Measurements from ENCODE around the gene SMARCC1.
"Not testable (repeated sequence)": the region's sequence is repeated elsewhere in the genome, so short reads cannot be mapped to it uniquely, and the experiment has no call there.

The SMARCC1 gene

DNA sequence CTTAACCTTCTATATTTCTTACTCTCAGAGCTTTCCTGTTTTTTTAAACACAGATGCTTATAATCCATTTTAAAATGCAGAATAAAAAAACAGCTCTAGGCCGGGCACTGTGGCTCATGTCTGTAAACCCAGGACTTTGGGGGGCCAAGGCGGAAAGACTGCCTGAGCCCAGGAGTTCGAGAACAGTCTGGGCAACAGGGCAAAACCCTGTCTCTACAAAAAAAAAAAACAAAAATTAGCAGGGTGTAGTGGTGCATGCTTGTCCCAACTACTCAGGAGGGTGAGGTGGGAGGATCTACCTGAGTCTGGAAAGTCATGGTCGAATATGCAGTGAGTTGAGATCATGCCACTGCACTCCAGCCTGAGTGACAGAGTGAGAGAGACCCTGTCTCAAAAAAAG, 15.5 kb downstream of the SMARCC1 start:
- DNase-seq (ENCODE audit: low spot score), result no peak

DNA sequence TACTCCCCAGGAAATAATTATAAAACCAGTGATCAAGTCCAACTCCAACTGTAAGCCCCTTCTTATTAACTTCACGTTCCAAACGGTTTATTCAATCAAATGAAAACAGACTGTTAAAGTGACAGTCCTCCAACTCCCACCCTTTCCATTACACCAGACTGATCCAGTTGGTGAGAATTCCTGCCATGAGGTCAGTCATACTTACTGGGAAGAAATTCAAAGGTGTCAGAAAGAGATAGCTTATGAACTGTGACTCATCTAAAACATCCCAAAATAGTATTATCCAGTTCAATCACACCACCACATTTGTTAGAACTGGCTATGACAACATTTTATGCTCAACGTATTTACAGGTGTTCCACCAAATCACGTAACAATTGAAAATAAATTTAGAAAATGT, 19.5 kb downstream of the SMARCC1 start:
- DNase-seq (ENCODE audit: low spot score), result no peak

DNA sequence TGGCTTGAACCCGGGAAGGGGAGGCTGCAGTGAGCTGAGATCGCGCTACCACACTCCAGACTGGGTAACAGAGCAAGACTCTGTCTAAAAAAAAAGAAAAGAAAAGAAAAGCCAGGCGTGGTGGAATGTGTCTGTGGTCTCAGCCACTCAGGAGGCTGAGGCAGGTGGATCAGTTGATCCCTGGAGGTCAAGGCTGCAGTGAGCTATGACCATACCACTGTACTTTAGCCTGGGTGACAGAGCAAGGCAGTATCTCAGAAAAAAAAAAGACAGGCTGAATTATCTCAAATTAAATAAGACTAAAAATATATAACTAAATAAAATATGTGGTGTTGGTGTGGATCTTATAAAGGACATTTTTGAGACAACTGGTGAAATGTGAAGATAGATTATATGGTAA, 20.6 kb downstream of the SMARCC1 start:
- no peak for DNase-seq (ENCODE audit: low spot score)

DNA sequence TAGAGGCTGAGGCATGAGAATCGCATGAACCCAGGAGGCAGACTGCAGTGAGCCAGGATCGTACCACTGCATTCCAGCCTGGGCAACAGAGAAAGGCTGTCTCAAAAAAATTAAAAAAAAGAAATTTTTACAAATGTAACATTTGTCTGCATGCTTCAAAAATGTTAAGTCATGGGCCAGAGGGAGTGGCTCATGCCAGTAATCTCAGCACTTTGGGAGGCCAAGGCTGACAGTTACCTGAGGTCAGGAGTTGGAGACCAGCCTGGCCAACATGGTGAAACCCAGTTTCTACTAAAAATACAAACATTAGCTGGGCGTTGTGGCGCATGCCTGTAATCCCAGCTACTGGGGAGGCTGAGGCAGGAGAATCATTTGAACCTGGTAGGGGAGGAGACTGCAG, 21.5 kb downstream of the SMARCC1 start:
- not testable (repeated sequence) for DNase-seq (ENCODE audit: low spot score)

DNA sequence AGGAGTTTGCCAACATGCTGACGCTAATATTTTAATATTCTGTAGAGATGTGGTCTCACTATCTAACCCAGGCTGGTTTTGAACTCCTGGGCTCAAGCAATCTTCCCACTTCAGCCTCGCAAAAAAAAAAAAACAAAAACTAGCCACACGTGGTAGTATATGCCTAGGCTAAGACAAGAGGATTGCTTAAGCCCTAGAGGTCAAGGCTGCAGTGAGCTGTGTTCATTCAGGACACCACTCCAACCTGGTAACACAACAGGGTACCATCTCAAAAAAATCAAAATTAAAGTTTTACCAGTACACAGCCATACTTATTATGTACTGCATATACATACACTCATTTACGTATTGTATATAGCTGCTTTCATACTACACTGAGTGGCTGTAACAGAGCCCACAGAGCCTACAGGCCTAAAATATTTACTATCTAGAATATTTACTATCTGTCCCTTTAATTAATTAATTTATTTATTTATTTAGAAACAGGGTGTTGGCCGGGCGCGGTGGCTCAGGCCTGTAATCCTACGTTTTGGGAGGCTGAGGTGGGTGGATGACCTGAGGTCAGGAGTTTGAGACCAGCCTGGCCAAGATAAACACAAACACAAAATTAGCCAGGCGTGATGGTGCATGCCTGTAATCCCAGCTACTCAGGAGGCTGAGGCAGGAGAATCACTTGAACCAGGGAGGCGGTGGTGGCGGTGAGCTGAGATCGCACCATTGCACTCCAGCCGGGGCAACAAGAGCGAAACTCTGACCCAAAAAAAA, 23.2 kb downstream of the SMARCC1 start:
- DNase-seq (ENCODE audit: low spot score), result no peak

DNA sequence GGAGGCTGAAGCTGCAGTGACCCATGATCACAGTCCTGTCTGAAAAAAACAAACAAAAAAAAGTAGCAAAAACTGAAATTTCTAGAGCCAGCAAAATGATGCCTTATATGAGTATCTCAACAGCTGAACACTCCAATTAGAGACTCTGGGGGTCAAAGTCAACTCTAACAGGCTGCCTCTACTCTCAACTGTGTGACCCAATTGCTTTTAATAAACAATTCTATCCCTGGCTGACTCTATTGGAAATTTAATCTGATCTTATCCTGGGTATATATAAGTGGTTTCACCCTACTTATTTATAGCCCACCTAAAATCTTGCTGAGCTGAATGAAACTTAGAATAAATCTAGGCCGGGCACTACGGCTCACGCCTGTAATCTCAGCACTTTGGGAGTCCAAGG, 29.0 kb downstream of the SMARCC1 start:
- DNase-seq (ENCODE audit: low spot score), result no peak

DNA sequence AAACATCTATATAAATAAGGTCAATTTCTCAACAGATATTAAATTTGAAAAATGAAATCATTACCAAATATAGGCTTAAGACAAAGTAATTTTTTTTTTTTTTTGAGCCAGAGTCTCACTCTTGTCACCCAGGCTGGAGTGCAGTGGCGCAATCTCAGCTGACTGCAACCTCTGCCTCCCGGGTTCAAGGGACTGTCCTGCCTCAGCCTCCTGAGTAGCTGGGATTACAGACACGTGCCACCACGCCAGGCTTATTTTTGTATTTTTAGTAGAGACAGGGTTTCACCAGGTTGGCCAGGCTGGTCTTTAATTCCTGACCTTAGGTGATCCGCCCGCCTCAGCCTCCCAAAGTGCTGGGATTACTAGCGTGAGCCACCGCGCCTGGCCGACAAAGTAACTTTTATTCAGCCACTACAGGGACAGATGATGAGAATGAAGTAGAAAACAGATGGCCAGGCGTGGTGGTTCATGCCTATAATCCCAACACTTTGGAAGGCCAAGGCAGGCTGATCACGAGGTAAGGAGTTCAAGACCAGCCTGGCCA, 30.8 kb downstream of the SMARCC1 start:
- not testable (repeated sequence) for DNase-seq (ENCODE audit: low spot score)

DNA sequence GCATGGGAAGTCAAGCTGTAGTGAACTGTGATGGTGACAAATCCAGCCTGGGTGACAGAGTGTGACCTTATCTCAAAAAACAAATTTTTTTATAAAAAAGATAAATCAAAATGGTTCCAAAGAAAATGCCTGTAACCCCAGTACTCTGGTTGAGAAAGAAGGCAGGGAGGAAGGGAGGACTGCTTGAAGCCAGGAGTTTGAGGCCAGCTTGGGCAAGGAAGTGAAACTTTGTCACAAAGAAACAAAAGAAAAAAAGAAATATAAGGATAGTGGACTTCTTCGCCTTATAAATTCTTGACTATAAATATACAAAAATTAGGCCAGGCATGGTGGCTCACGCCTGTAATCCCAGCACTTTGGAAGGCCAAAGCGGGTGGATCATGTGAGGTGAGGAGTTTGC, 34.1 kb downstream of the SMARCC1 start:
- DNase-seq (ENCODE audit: low spot score), result no peak

DNA sequence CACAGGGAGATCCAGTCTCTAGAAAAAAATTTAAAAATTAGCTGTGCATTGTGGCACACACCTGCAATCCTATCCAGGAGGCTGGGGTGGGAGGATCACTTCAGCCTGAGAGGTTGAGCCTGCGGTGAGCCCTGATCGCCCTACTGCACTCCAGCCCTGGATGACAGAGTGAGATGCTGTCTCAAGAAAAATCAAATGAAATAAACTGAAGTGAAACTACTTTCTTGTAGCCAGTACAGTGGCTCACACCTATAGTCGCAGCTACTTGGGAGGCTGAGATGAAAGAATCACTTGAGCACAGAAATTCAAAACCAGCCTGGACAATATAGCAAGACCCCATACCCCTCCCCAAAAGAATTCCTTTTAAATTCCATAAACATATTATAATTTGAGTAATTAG, 35.4 kb downstream of the SMARCC1 start:
- no peak for DNase-seq (ENCODE audit: low spot score)

DNA sequence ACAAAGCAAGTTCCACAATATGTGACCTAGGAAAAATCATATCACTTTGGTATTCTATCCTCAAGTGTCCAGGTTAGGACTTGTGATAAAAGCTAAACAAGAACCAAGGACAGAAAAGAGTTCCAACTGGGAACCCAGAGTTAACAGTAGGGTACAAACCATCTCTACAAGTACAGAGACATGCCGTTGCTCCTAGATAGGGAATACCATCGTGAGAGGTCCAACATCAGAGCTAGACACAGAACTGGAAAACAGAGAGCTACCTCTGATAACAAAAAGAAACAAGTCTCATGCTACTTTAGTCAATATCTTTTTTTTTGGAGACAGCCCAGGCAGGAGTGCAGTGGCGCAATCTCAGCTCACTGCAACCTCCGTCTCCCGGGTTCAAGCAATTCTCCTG, 37.8 kb downstream of the SMARCC1 start:
- no peak for DNase-seq (ENCODE audit: low spot score)

DNA sequence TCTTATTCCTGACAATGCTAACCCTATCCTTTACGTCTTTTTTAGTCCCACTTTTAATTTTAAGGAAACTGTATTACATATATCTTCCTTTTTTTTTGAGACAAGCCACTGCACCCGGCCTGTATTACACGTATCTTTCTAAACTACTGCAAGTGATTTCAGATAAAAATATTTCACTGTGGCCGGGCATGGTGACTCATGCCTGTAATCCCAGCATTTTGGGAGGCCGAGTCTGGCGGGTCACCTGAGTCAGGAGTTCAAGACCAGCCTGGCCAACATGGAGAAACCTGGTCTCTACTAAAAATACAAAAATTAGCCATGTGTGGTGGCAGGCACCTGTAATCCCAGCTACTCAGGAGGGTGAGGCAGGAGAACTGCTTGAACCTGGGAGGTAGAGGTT, 38.3 kb downstream of the SMARCC1 start:
- DNase-seq (ENCODE audit: low spot score), result not testable (repeated sequence)

DNA sequence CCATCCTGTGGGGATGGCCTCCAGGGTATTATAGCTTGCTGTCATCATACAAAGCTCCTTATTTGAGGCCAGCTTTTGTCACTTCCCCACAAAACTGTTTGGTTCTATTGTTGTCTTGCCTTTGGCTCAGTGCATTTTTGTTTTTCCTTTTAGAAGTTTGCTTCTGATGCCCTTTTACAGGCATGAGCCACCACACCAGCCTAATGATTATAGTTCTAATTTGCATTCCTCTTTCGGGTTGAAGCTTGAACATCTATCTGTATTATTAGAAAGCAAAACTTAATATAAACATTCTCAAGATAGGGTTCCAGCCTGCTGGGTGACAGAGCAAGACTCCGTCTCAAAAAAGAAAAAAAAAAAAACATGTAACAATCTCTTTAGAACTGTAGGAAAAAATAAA, 39.8 kb downstream of the SMARCC1 start:
- DNase-seq (ENCODE audit: low spot score), result no peak

DNA sequence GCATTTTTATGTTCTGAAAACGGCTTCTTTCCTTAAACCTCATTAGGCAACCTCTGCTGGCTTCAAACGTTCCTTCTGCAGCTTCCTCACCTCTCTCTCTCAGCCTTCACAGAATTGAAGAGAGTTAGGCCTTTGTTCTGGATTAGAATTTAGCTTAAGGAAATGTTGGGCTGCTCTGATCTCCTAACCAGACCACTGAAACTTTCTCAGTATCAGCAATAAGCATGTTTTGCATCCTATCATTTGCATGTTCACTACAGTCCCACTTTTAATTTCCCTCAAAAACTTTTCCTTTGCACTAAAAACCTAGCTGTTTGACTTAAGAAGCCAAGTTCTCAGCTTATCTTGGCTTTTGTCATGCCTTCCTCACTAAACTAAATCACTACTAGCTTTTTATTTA, 49.5 kb downstream of the SMARCC1 start:
- no peak for DNase-seq (ENCODE audit: low spot score)

DNA sequence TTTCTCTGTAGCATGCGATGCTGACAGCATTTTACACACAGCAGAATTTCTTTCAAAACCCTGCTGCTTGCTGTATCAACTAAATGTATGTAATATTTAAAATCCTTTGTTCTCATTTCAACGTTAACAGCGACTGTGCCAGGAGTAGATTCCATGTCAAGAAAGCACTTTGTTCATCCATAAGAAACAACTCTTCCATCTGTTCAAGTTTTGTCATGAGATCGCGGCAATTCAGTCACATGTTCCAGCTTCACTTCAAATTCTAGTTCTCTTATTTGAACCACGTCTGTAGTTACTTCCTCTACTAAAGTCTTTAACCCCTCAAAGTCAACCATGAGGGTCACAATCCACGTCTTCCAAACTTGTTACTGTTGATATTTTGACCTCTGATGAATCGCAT, 50.6 kb downstream of the SMARCC1 start:
- no peak for DNase-seq (ENCODE audit: low spot score)

DNA sequence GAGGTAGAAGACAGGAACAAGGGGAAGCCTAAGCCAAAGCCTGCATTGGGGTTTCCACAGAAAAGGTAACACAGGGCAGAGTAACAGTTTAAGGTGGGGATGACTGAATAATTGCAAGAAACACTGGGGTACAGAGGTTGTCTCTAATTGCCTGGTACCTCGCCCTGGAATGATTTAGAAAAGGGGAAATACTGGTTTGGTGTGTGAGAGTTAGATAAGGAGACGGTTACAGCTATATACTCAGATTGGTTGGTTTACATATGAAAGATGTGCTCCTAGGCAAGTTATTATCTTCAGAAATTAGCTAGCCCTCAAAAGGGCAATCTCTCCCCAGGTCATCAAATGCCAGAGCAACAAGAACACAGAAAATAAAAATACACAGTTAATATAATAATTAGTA, 58.8 kb downstream of the SMARCC1 start:
- no peak for DNase-seq (ENCODE audit: low spot score)

DNA sequence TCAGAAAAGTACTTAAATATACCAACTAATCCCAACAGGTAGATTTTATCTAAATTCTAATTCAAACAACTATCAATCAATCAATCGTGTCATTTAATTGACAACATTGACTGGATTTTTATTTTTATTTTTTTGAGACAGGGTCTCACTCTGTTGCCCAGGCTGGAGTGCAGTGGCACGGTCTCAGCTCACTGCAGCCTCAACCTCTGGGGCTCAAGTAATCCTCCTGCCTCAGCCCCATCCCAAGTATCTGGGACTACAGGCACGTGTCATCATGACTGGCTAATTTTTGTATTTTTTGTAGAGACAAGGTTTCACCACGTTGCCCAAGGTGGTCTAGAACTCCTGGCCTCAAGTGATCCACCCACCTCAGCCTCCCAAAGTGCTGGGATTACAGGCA, 64.2 kb downstream of the SMARCC1 start:
- DNase-seq (ENCODE audit: low spot score), result not testable (repeated sequence)

DNA sequence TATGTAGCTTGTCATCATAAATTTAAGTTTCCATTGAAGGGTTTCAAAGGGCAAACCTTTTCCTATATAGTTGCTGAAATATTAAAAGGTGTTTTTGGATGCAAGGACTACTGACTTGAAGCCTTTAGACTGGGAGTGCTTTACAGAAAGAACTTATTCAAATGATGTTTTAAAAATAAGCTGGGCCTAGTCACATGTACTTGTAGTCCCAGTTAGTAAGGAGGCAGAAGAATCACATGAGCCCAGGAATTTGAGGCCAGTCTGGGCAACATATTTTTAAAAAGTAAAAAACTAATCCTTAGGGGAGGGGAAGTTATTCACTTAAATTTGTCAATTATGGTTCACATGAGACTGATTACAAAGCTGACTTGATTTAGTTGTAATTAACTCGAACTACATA, 65.0 kb downstream of the SMARCC1 start:
- DNase-seq (ENCODE audit: low spot score), result no peak

DNA sequence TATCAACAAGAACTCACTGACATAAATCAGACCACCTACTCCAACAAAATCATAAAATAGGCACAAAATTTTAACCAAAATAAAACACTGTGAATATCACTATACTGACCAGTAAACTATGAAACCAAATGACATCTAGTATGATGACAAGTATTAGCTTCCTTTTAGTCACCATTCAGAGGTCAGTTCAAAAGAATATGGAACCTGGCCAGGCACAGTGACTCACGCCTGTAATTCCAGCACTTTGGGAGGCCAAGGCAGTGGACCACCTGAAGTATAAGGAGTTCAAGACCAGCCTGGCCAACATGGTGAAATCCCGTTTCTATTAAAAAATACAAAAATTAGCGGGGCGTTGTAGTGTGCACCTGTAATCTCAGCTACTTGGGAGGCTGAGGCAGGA, 65.8 kb downstream of the SMARCC1 start:
- no peak for DNase-seq (ENCODE audit: low spot score)

DNA sequence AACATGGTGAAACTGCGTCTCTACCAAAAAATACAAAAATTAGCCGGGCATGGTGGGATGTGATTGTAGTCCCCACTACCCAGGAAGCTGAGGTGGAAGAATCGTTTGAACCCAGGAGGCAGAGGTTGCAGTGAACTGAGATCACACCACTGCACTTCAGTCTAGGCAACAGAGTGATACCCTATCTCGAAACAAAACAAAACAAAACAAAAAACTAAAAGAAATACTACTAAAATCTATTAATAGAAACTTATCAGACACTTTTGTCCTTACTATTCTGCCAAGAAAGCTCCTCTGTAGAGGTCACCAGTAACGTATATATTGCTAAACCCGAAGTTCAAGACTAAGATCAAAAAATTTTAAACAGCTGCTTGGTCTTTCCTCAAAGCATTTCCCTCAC, 67.1 kb downstream of the SMARCC1 start:
- DNase-seq (ENCODE audit: low spot score), result no peak

DNA sequence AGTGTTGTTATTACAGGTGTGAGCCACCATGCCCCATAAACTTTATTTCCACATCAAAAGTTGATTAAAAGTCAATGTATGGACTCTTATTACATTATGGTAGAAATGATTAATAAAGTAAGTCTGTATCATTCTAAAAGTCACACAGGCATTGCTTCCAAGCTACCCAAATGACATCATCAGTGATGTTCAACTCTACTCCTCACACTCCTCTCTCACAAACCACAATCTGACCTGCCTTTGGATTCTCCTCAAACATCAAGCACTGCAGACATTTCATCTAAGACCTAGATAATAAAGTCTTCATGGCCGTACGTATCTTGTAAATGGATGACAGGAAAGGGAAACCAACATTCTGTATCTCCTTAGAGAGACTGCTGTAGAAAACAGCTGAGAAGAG, 68.0 kb downstream of the SMARCC1 start:
- no peak for DNase-seq (ENCODE audit: low spot score)

DNA sequence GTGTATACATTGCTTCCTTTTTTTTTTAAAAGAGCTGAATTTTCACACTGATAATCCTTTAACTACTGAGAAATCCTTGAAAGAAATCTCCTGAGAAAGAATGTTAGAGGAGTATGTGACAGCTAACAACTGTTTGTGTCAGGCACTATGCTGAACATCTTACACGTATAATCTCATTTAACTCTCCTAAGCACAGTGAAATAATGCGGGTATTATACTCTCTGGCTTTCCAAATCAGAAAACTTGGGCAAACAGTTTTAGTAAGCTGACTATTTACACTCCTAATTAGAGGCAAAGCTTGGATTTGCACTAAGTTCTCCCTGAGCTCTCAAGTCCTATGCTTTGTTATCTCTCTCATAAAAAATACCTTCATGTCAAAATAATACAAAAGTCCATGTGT, 69.3 kb downstream of the SMARCC1 start:
- no peak for DNase-seq (ENCODE audit: low spot score)

DNA sequence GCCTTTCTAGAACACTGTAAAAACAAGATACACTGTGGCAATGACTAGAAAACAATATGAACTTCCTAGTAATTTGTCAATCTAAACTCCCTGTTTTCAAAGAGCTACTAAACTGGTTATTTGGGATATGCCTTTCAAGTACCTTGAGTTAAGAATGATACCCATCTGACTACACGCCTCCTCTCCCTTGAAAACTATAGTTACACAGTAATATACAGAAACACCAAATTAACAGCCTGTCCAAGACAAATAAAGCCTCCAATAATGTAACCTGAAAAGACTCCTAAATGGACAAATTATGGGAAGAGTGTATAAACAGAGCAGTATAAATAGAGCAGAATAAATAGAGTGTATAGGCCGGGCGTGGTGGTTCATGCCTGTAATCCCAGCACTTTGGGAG, 70.1 kb downstream of the SMARCC1 start:
- no peak for DNase-seq (ENCODE audit: low spot score)

DNA sequence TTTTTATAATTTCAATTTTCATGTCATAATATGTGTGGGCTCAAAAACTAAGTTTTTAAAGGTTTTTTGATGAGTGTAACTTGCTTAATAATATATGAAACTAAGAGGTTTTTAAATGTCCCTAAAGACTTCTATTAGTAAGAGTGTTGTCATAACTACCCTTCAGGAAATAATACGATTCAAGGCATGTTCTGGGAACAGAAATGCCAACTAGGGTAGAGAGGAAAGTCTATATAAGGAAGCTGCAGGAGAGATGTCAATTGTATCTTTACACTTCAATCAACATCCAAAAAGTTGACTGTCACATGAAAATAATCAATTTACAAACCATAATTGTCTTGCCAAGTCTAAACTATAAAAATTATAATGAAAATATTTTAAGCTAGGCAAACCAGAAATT, 76.3 kb downstream of the SMARCC1 start:
- DNase-seq (ENCODE audit: low spot score), result no peak

DNA sequence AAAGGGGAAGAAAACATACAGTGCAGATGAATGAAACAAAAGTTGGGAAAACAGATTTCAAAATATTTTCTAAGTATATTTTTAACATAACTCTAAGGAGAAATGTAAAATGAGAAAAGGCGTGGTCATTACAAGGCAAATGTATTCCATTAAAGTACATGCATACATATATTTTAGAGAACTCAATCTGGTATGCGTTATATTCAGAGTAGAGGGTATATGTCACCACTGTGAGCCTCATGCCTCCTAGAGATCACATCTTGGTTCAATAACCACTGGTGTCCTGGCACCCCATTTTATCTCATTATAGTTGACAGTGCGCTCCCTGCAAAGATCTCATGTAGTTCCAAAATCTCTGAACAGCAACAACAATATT, 77.5 kb downstream of the SMARCC1 start:
- no peak for DNase-seq (ENCODE audit: low spot score)
